Measurements from ENCODE around the gene SLC12A3. TPM values are rescaled to one million over a fixed set of nuclear protein-coding genes. Genes with fewer than 3 reads are reported as not detected.

The SLC12A3 gene
- polyA plus RNA-seq, 2 of the 4 experiments (the other 2 are of a cell fraction), result 0.08 to 0.09 TPM

GRCh38 chr16:56885446-56886162 is 20.6 kb downstream of the SLC12A3 start:
- Histone ChIP-seq H3K27ac (no peak overlapping the region), H3K4me1 (no peaks in the 10 kb centered on the region), H3K4me3 (no peak overlapping the region), H3K9me3 (no peaks in the 10 kb centered on the region), H3K4me2 (no peak overlapping the region)
- WGBS (ENCODE audit: missing lambda C conversion rate), result 53% methylated on average over 9 of the region's 9 CpGs
- no peak for DNase-seq (ENCODE audit: low read depth in 1 of 2, low spot score in 1 of 2)
- CTCF ChIA-PET, result interaction anchor here (1.2 kb wide), 1 partner anchor 18 kb away, joined by 4 read pairs; no protein-coding TSS in a partner anchor
- FAIRE-seq, result no peak
- ATAC-seq, result no peak
- TF ChIP-seq CTCF (IDR thresholded peaks at IDR 0.05), result no peak
- TF ChIP-seq ZFP36 (IDR thresholded peaks at IDR 0.05; ENCODE audit: borderline replicate concordance, partially characterized antibody), result peak; percentile 37
- POLR2A ChIA-PET, result no interaction called here

GRCh38 chr16:56886296-56886695 is 21.3 kb downstream of the SLC12A3 start:
- no peaks in the 10 kb centered on the region for H3K9me3 ChIP-seq
- H3K27ac ChIP-seq, result no peak overlapping the region
- no peak for ATAC-seq
- H3K4me1 ChIP-seq, result no peaks in the 10 kb centered on the region
- ChIA-PET CTCF (interaction anchor here (1.2 kb wide), 1 partner anchor 19 kb away, joined by 4 read pairs; no protein-coding TSS in a partner anchor), POLR2A (no interaction called here)
- H3K4me2 ChIP-seq, result no peak overlapping the region
- TF ChIP-seq HEYL (CRISPR knock-in tag; IDR thresholded peaks at IDR 0.05) (no peak), RAD21 (conservative IDR thresholded peaks at IDR 0.05 in 1 of 2, IDR thresholded peaks at IDR 0.05 in 1 of 2) (no peak)
- no peak for FAIRE-seq
- 75% methylated on average over 12 of the region's 12 CpGs for WGBS (ENCODE audit: missing lambda C conversion rate)
- no peak for DNase-seq (ENCODE audit: low read depth in 1 of 2, low spot score in 1 of 2)
- no peak overlapping the region for H3K4me3 ChIP-seq

- H3K4me3 ChIP-seq, result no peak overlapping the region
- FAIRE-seq (no peak), DNase-seq (ENCODE audit: low read depth in 1 of 2, low spot score in 1 of 2) (no peak), ATAC-seq (no peak)
- H3K27ac ChIP-seq, result no peak overlapping the region
- ChIA-PET POLR2A (no interaction called here), CTCF (no interaction called here)
- H3K9me3 ChIP-seq, result no peaks in the 10 kb centered on the region
- 60% methylated on average over 5 of the region's 9 CpGs for WGBS (ENCODE audit: missing lambda C conversion rate)
- no peak for TF ChIP-seq NPAS2 (CRISPR knock-in tag; IDR thresholded peaks at IDR 0.05; ENCODE audit: borderline replicate concordance)
- no peak for TF ChIP-seq CBX2 (IDR thresholded peaks at IDR 0.05; ENCODE audit: borderline replicate concordance, low read depth)
- TF ChIP-seq CHD4 (IDR thresholded peaks at IDR 0.05; ENCODE audit: borderline replicate concordance), result no peak
- TF ChIP-seq, protein P1, sequence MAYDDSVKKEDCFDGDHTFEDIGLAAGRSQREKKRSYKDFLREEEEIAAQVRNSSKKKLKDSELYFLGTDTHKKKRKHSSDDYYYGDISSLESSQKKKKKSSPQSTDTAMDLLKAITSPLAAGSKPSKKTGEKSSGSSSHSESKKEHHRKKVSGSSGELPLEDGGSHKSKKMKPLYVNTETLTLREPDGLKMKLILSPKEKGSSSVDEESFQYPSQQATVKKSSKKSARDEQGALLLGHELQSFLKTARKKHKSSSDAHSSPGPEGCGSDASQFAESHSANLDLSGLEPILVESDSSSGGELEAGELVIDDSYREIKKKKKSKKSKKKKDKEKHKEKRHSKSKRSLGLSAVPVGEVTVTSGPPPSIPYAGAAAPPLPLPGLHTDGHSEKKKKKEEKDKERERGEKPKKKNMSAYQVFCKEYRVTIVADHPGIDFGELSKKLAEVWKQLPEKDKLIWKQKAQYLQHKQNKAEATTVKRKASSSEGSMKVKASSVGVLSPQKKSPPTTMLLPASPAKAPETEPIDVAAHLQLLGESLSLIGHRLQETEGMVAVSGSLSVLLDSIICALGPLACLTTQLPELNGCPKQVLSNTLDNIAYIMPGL (CRISPR knock-in tag; IDR thresholded peaks at IDR 0.05; ENCODE audit: borderline replicate concordance), result no peak
- no peak for TF ChIP-seq JUN (IDR thresholded peaks at IDR 0.05)
- TF ChIP-seq KDM5A (IDR thresholded peaks at IDR 0.05), result no peak
- H3K4me2 ChIP-seq, result no peak overlapping the region
- H3K4me1 ChIP-seq, result no peaks in the 10 kb centered on the region
These were observed 21.8 kb downstream of the SLC12A3 start for GRCh38 chr16:56886826-56887225.

DNA sequence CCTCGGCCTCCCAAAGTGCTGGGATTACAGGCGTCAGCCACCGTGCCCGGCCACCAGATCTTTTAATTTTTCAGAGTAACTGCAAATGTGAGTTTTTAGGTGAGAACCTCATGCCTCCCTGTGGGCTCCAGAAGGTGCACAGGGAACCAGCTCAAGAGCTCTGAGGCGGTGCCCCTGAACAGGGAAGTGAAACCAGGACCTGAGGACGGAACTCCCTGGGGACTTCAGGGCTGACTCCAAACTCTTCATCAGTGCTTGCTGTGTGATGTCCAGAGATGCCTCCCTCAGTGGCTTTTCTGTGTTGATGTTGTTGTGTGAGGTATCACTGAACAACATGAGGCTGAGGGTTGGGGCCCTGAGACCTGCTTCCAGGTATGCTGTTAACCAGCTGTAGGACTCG is 23.8 kb downstream of the SLC12A3 start:
- ATAC-seq, result no peak
- 88% methylated on average over 7 of the region's 7 CpGs for WGBS (ENCODE audit: missing lambda C conversion rate)
- no peak for DNase-seq (ENCODE audit: low read depth in 1 of 2, low spot score in 1 of 2)
- ChIA-PET CTCF (no interaction called here), POLR2A (no interaction called here)
- no peak overlapping the region for H3K4me3 ChIP-seq
- no peak for FAIRE-seq
- H3K9me3 ChIP-seq, result no peaks in the 10 kb centered on the region
- TF ChIP-seq POLR2AphosphoS2 (conservative IDR thresholded peaks at IDR 0.05; ENCODE audit: low read length) (no peak), GATA3 (IDR thresholded peaks at IDR 0.05; ENCODE audit: borderline replicate concordance) (no peak), MYC (IDR thresholded peaks at IDR 0.05; ENCODE audit: borderline replicate concordance, low read length) (no peak), TP53 (CRISPR knock-in tag; IDR thresholded peaks at IDR 0.05) (no peak), CHD2 (IDR thresholded peaks at IDR 0.05; ENCODE audit: low read length, partially characterized antibody) (no peak), CBX2 (IDR thresholded peaks at IDR 0.05; ENCODE audit: borderline replicate concordance, low read depth) (no peak), REST (IDR thresholded peaks at IDR 0.05) (no peak)
- TF ChIP-seq, protein P1 (CRISPR knock-in tag; IDR thresholded peaks at IDR 0.05; ENCODE audit: borderline replicate concordance), result no peak
- H3K4me2 ChIP-seq, result no peak overlapping the region
- H3K4me1 ChIP-seq, result no peaks in the 10 kb centered on the region
- no peak overlapping the region for H3K27ac ChIP-seq

Data from A549 (cell line).